HG02798 (cell line): Measurements from ENCODE around the gene CACNA1H.

Source experiments
- ATAC-seq: cut with Tn5 transposase; IDR thresholded peaks from one replicate; pipeline ENCODE4 v1.9.1; 2021; ENCODE audit warnings: mild to moderate bottlenecking; ENCODE audit not compliant: unreplicated experiment, poor library complexity

CACNA1H gene

GRCh38 chr16:1152651-1153259 lies at the start of gene CACNA1H:
Gene CACNA1H, plus strand, starts transcription at chr16:1153106. Its CDS starts 632 bp downstream, at chr16:1153738.
- ATAC-seq, result no peak

DNA sequence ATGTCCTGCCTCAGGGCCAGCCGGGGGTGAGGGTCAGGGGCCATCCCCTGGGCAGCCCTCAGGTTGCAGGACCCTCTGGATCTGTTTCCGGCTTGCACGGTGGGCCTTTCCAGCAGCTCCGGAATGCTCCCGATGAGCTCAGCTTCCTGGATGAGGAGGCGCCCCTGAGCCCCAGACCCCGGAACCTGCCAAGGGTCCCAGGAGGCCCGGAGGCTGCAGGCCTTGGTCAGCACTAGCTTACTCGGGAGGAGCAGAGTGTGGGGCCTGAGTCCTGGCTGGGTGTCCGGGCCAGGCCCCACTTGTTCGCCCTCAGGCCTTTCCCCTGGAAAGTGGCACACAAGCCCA lies 49.3 kb upstream of the CACNA1H start:
- ATAC-seq, result no peak

GRCh38 chr16:1105888-1106620 lies 46.9 kb upstream of the CACNA1H start:
- ATAC-seq, result no peak

DNA sequence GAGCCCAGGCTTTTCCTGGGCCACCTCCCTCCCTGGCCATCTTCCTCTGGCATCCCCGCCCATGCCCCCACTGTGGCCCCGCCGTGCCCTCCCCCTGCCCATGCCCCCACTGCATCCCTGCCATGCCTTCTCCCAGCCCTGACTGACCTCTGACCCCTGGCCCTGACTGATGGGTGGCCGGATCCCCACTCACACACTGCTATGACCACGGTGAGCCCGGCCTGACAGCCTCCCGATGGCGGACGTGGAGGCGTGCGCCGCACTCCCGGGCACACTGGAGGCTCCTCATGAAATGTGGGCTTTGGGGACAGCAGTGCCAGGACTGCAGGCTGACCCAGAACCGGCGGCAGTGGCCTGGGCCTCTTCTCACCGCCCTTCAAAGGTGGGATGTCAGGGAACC lies 46.2 kb upstream of the CACNA1H start:
- ATAC-seq, result no peak

DNA sequence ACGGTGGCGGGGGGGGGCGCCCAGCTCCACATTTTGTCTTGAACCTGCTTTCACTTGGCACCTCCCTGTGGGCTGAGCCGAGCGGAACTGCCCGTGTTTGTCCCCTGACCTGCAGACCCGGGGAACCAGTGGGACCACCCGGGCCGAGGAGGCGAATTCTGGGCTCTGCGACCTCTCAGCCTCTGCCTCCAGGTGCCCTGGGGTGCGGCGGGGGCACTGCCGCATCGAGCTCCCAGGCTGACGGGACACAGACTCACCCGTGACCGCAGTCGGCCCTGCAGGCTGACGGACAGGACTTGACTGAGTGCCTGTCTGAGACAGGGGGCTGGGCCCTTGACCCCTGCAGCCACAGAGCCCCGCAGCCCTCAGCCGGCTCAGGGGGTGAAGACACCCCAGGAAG lies 45.8 kb upstream of the CACNA1H start:
- ATAC-seq, result no peak

- ATAC-seq, result no peak
Measured at GRCh38 chr16:1107731-1108130, 45.2 kb upstream of the CACNA1H start.

- ATAC-seq, result no peak
Measured at GRCh38 chr16:1108299-1109252, 44.3 kb upstream of the CACNA1H start.

DNA sequence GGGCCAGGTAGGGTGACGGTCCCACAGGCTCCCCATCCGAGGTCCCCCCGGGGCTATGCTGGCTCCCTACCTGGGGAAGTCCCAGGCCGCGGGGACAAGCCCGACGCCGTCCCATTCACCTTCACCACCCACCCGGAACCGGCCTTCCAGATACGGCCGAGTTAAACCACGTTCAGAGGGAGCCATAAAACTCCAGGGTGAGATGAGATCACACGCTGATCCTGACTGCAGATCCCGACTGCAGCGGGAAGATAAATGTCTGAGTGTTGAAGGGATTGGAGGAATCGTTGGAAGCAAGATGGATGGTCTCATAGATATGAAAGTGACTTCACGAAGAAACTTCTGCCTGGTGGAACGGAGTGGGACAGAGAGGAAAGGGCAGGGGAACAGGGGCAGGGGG lies 43.3 kb upstream of the CACNA1H start:
- ATAC-seq, result no peak

DNA sequence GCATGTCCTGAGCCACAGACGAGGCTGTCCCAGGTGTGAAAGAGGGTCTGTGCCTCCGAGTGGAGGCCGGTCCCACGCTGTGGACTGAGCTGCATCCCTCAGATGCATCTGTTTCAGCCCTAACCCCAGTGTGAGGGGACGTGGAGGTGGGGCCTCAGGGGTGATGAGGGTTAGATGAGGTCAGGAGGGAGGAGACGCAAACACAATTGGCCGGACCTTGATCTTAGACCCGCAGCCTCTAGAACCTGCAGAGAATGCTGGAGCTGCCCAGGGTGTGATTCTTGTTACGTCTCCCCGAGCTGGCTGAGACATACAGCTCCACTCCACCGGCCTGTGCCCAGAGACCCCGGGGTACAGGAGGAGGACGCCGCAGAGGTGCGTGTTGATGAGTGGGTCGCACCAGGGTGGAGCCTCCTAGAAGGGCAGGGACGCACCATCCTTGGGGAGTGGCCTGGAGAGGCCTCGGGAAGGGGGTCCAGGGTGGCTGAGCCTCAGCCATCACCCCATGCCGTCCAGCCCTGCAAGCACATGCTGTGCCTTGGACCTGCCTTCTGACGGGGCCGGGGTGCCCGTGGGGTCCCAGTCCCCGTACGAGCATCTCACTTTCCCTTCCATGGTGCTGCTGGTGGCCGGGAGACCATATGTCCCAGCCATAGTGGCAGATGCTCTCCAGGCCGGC lies 40.3 kb upstream of the CACNA1H start:
- no peak for ATAC-seq

DNA sequence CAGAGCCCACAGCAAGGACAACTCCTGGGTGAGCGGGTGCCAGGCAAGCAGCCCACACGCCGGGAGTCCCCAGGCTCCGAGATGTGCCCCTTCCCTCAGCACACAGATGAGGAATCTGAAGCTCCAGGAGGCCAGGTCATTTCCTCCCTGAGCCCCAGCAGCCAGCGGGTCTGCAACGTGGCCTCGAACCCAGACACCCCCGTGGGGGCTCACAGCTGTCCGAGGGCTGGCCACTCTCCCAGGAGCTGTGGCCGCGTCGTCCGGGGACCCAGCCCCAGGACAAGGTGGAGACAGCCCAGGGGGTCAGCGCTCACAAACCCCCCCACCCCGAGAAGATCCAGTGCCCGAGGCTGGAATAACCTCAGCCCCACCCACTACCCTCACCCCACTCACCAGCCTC lies 39.4 kb upstream of the CACNA1H start:
- no peak for ATAC-seq

DNA sequence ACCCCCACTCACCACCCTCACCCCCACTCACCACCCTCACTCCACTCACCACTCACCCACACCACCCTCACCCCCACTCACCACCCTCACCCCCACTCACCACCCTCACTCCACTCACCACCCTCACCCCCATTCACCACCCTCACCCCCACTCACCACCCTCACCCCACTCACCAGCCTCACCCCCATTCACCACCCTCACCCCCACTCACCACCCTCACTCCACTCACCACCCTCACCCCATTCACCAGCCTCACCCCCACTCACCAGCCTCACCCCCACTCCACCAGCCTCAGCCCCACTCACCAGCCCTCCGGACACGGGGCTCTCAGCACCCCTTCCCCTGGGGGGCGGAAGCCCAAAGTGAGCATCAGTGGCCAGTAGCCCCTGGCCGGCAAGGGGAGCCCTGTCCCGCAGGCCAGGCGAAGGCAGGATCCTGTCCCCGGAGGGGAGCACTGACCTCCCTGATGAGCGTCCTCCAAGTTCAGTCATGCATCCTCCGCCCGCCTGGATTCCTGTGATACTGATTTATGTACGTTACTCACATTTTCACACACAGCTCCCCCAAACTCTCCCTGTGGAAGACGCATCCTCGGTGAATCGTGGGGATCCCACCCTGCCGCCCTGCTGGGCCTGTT lies 38.9 kb upstream of the CACNA1H start:
- ATAC-seq, result no peak

- ATAC-seq, result no peak
Measured at GRCh38 chr16:1116693-1117077, 36.2 kb upstream of the CACNA1H start.

- ATAC-seq, result no peak
Measured at GRCh38 chr16:1117176-1117900, 35.6 kb upstream of the CACNA1H start.

- no peak for ATAC-seq
Measured at GRCh38 chr16:1117926-1118325, 35.0 kb upstream of the CACNA1H start.

DNA sequence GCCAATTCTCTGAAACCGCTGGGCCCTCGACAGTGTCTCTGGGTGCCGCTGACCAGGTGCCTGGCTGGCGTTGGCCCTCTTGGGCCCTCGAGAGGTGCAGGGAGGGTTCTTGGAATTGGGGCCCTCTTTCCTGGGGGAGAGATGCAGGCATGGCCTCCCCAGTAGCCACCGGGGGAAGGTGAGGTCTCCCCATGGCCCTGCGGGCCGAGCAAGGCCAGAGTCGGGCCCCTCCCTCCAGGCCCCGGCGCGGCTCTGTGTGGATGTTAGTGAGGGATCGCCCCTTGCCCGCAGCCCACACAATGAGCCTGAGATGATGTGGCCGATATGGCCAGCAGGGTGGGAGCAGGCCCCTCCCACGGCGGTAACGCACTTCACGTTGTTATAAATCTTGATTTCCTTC lies 33.8 kb upstream of the CACNA1H start:
- ATAC-seq, result no peak

GRCh38 chr16:1119766-1120576 lies 32.9 kb upstream of the CACNA1H start:
- ATAC-seq, result no peak

DNA sequence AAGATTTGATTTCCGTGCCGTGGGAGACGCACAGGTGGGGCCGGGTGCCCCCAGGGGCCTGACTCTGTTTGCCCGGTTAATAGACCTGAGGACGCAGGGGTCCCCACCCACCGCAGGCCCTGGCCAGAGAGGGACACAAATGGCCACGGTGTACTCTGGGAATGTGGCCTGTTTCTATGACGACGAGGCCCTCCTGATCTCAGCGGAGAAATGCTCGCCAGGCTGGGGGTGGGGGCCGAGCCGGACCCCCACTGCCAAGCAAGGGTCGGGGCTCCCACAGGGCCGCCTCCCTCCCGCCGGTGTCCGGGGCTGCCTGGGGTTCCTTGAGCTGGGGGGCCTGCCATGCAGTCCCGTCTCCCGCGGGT lies 32.3 kb upstream of the CACNA1H start:
- no peak for ATAC-seq

DNA sequence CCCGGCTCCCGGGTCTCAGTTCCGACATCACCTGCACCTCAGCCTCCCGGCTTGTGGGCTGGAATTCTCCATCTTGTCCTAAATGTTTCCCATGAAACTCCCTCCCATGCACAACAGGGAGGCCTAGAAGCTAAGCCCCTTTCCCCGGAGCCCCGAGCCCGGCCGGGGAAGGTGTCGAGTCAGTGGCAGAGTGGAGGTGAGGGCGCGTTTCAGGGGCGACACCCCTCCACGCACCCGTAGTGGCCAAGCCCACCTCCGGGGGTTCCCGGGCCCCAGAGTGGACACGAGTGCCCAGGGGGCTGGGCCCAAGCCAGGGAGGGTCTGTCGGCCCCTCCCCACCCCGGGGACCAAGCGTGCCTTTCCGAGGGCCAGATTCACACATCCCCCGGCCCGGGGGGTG lies 31.9 kb upstream of the CACNA1H start:
- ATAC-seq, result no peak
